Measurements from ENCODE around the gene ELN. TPM values are rescaled to one million over a fixed set of nuclear protein-coding genes. Genes with fewer than 3 reads are reported as not detected.

ELN gene
- polyA plus RNA-seq, 1 donor (not counting 4 experiments of a cell fraction or from before 2014, with no cell fraction given) = not detected

DNA sequence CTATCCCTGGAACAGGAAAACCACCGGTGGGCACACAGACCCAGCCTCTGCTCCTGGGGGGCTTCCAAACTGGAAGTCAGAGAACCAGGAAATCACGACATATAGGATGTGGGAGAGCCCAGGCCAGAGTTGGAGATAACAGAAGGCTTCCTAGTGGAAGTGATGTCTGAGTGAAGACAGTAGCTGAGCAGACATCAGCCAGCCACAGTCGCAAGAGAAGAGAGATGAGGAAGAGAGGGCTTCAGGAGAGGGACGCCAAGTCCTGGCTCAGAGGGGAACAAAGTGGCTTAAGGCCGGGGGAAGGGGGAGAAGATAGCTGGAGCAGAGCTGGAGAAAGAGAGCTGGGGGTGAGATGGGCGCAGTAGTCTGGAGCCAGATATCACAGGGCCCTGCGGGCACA is 30.9 kb upstream of the ELN start:
- H3K27me3 ChIP-seq (ENCODE audit: control insufficient read depth, extremely low read depth, insufficient read depth, low read length) = no peaks in the 10 kb centered on the region
- no peak overlapping the region for H2AFZ ChIP-seq (ENCODE audit: control insufficient read depth, low read length)
- no peaks in the 10 kb centered on the region for H3K9me1 ChIP-seq (ENCODE audit: control insufficient read depth, extremely low read depth, insufficient read depth, low read length)
- dilution Hi-C loops (cut with MboI; ENCODE audit: extremely low pct_ligation_motif_present, low sequenced_read_pairs) = no loop called here
- no peak for FAIRE-seq
- no peak overlapping the region for H3K4me3 ChIP-seq (ENCODE audit: control insufficient read depth in 2 of 3, extremely low read depth in 1 of 3, insufficient read depth in 2 of 3, low read depth in 1 of 3, low read length in 3 of 3)
- H3K9me3 ChIP-seq (ENCODE audit: control insufficient read depth, low read depth, low read length) = peaks cover 2% of the 10 kb centered on the region
- no peak overlapping the region for H3K27ac ChIP-seq (ENCODE audit: control insufficient read depth, insufficient read depth, low read length)
- H3K9ac ChIP-seq (ENCODE audit: control insufficient read depth, extremely low read depth, insufficient read depth, low read length) = no peak overlapping the region
- H4K20me1 ChIP-seq (ENCODE audit: control insufficient read depth, extremely low read depth, insufficient read depth, low read length) = no peaks in the 10 kb centered on the region
- no peaks in the 10 kb centered on the region for H3K36me3 ChIP-seq (ENCODE audit: control insufficient read depth in 2 of 2, extremely low read depth in 1 of 2, insufficient read depth in 2 of 2, low read length in 2 of 2)
- no peak for TF ChIP-seq EZH2 (IDR thresholded peaks at IDR 0.05; ENCODE audit: low read length)
- TF ChIP-seq, protein P1, sequence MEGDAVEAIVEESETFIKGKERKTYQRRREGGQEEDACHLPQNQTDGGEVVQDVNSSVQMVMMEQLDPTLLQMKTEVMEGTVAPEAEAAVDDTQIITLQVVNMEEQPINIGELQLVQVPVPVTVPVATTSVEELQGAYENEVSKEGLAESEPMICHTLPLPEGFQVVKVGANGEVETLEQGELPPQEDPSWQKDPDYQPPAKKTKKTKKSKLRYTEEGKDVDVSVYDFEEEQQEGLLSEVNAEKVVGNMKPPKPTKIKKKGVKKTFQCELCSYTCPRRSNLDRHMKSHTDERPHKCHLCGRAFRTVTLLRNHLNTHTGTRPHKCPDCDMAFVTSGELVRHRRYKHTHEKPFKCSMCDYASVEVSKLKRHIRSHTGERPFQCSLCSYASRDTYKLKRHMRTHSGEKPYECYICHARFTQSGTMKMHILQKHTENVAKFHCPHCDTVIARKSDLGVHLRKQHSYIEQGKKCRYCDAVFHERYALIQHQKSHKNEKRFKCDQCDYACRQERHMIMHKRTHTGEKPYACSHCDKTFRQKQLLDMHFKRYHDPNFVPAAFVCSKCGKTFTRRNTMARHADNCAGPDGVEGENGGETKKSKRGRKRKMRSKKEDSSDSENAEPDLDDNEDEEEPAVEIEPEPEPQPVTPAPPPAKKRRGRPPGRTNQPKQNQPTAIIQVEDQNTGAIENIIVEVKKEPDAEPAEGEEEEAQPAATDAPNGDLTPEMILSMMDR (optimal IDR thresholded peaks at IDR 0.05 in 1 of 3, IDR thresholded peaks at IDR 0.05 in 1 of 3, conservative IDR thresholded peaks at IDR 0.05 in 1 of 3; ENCODE audit: extremely low read depth in 1 of 3, insufficient read depth in 2 of 3, low read length in 3 of 3) = no peak
- no peaks in the 10 kb centered on the region for H3K79me2 ChIP-seq (ENCODE audit: control insufficient read depth, insufficient read depth, low read length)
- DNase-seq (ENCODE audit: low read depth, low spot score) = no peak
- no peak overlapping the region for H3K4me2 ChIP-seq (ENCODE audit: control insufficient read depth, extremely low read depth, insufficient read depth, low read depth, low read length)
- no peaks in the 10 kb centered on the region for H3K4me1 ChIP-seq (ENCODE audit: control insufficient read depth, extremely low read depth, insufficient read depth, low read length)

DNA sequence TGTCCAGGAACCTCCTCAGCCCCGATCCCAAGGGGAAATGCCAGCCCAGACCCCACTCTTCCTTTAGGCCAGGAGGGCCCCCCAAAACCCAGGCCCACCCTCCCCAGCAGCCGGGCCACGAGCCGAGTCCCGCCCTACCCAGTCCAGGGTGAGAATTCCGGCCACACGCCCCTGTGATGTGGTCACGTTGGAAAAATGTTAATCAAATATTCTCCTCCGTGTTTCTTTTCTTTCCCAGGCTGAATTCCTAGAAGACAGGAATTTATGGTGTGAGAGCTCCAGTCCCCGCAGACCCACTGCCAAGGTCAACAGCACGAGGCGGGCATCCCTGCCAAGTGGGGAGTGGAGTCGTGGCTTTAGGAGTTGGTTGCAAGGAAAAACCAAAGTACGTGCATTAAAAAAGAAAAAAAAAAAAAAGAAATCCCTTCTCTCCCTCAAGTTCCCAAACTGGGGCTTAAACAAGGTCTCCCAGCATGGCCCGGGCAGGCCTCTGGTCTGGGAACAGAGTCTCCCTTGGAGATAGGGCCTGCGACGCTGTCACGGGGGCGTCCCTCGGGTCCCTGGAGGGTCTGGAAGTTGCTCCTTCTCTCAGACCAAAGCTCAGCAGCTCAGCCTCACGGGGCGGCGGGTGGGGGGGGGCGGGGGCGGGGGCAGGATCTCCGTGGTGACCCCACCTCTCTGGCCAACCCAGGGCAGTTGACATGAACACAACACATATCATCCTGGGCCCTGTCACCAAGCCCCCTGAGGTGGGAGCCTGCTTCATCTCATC is 28.1 kb upstream of the ELN start:
- H3K4me3 ChIP-seq (ENCODE audit: control insufficient read depth in 2 of 3, extremely low read depth in 1 of 3, insufficient read depth in 2 of 3, low read depth in 1 of 3, low read length in 3 of 3) = no peak overlapping the region
- no peak for FAIRE-seq
- no peak overlapping the region for H3K9ac ChIP-seq (ENCODE audit: control insufficient read depth, extremely low read depth, insufficient read depth, low read length)
- no peaks in the 10 kb centered on the region for H3K36me3 ChIP-seq (ENCODE audit: control insufficient read depth in 2 of 2, extremely low read depth in 1 of 2, insufficient read depth in 2 of 2, low read length in 2 of 2)
- no peak overlapping the region for H3K4me2 ChIP-seq (ENCODE audit: control insufficient read depth, extremely low read depth, insufficient read depth, low read depth, low read length)
- H4K20me1 ChIP-seq (ENCODE audit: control insufficient read depth, extremely low read depth, insufficient read depth, low read length) = no peaks in the 10 kb centered on the region
- no peaks in the 10 kb centered on the region for H3K9me1 ChIP-seq (ENCODE audit: control insufficient read depth, extremely low read depth, insufficient read depth, low read length)
- dilution Hi-C loops (cut with MboI; ENCODE audit: extremely low pct_ligation_motif_present, low sequenced_read_pairs) = no loop called here
- H3K9me3 ChIP-seq (ENCODE audit: control insufficient read depth, low read depth, low read length) = peaks cover 2% of the 10 kb centered on the region
- H3K27ac ChIP-seq (ENCODE audit: control insufficient read depth, insufficient read depth, low read length) = no peak overlapping the region
- TF ChIP-seq EZH2 (IDR thresholded peaks at IDR 0.05; ENCODE audit: low read length) = no peak
- TF ChIP-seq, protein P1 (optimal IDR thresholded peaks at IDR 0.05 in 1 of 3, IDR thresholded peaks at IDR 0.05 in 1 of 3, conservative IDR thresholded peaks at IDR 0.05 in 1 of 3; ENCODE audit: extremely low read depth in 1 of 3, insufficient read depth in 2 of 3, low read length in 3 of 3) = no peak
- no peaks in the 10 kb centered on the region for H3K79me2 ChIP-seq (ENCODE audit: control insufficient read depth, insufficient read depth, low read length)
- DNase-seq (ENCODE audit: low read depth, low spot score) = no peak
- no peak overlapping the region for H2AFZ ChIP-seq (ENCODE audit: control insufficient read depth, low read length)
- peaks cover 8% of the 10 kb centered on the region for H3K4me1 ChIP-seq (ENCODE audit: control insufficient read depth, extremely low read depth, insufficient read depth, low read length)
- no peaks in the 10 kb centered on the region for H3K27me3 ChIP-seq (ENCODE audit: control insufficient read depth, extremely low read depth, insufficient read depth, low read length)
